ENCODE measurements around the gene HNRNPH3.
A peak's percentile ranks its signal among the peaks of the same experiment; 100 is the strongest.

Gene HNRNPH3

DNA sequence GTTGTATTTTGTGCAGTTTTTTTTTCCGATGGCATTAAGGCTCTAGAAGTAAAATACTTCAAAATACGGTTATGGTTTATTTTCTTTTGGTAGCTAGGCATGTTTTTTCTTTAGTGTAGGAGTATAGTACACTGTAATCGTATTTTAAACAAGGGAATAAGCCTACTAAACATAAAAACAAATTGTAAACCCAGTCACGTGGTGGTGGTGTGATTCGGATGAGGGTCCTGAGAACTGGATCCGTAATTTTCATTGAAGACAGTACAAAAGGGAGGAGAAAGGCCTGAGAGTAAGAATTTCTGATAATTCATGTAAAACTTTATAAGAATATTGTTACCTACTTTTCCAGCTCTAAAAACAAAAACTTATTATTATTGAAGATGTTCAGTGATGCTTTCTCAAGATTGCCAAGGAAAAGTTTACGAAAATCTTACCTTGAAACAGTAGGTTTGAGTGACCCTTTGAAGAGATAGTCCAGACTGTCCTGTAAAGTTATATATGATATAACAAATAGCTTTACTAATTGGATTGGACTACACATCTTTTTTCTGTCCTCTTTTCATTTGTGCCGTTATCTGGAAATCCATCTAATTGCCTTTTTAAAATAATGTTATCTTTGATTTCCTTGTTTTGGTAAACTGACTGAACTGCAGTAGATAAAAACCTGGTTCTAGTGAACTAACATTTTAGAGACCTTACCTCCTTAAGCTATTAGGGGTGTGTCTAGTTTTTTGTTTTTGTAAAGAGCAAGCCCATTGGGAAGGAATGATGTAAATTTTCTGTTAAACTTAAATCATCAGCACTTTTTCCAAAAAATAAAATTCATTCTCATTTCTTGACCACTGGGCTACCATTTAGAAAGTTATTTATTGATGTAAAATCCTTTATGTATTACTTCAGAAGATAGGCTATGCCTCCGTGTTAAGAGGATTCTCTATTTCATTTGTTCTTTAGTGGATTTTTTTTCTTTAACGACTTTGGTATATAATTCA, 1.9 kb downstream of the HNRNPH3 start:
- no peak for TF ChIP-seq SPI1 (IDR thresholded peaks at IDR 0.05; ENCODE audit: borderline replicate concordance, low read depth)
- no peak for TF ChIP-seq REST (IDR thresholded peaks at IDR 0.05; ENCODE audit: insufficient replicate concordance, low read depth)
- TF ChIP-seq GABPA (IDR thresholded peaks at IDR 0.05; ENCODE audit: low read depth), result no peak
- TF ChIP-seq CTCF (IDR thresholded peaks at IDR 0.05; ENCODE audit: insufficient read depth, low read length), result no peak
- TF ChIP-seq POLR2AphosphoS5 (IDR thresholded peaks at IDR 0.05; ENCODE audit: low read depth), result no peak
- peak overlapping the region; percentile 78 for H3K4me3 ChIP-seq (replicated peaks; ENCODE audit: insufficient read depth, low read length)
- peak overlapping the region; percentile 99 for H3K27ac ChIP-seq (replicated peaks)
- H3K27me3 ChIP-seq (ENCODE audit: insufficient read depth, poor library complexity, severe bottlenecking), result no peaks in the 10 kb centered on the region
- DNase-seq (ENCODE audit: low read depth in 1 of 2, low spot score in 1 of 2), result no peak

GRCh38 chr10:68334672-68335467, 3.0 kb downstream of the HNRNPH3 start:
- peak overlapping the region; percentile 78 for H3K4me3 ChIP-seq (replicated peaks; ENCODE audit: insufficient read depth, low read length)

More at GRCh38 chr10:68334672-68335467, 3.0 kb downstream of the HNRNPH3 start:
- no peak for TF ChIP-seq SPI1 (IDR thresholded peaks at IDR 0.05; ENCODE audit: borderline replicate concordance, low read depth)
- no peak for TF ChIP-seq CTCF (IDR thresholded peaks at IDR 0.05; ENCODE audit: insufficient read depth, low read length)
- TF ChIP-seq REST (IDR thresholded peaks at IDR 0.05; ENCODE audit: insufficient replicate concordance, low read depth), result no peak
- no peak for TF ChIP-seq POLR2AphosphoS5 (IDR thresholded peaks at IDR 0.05; ENCODE audit: low read depth)
- no peak for TF ChIP-seq GABPA (IDR thresholded peaks at IDR 0.05; ENCODE audit: low read depth)
- H3K27me3 ChIP-seq (ENCODE audit: insufficient read depth, poor library complexity, severe bottlenecking), result no peaks in the 10 kb centered on the region
- DNase-seq (ENCODE audit: low read depth in 1 of 2, low spot score in 1 of 2), result no peak
- H3K27ac ChIP-seq (replicated peaks), result peak overlapping the region; percentile 10; the same call in 1 of the 2 replicates
